Neutrophil (primary cell): ENCODE results near the gene MPND.

Experiments
- H3K27ac ChIP-seq: fragments of 200-600 bp; sonication (generic); 2 replicates; pipeline ENCODE4 v1.5.1; 2016; ENCODE audit warnings: mild to moderate bottlenecking, moderate library complexity
- H3K27me3 ChIP-seq: fragments of 200-600 bp; sonication (generic); 2 replicates; pipeline ENCODE4 v1.6.0; 2016; ENCODE audit warnings: mild to moderate bottlenecking
- H3K36me3 ChIP-seq: fragments of 200-600 bp; sonication (generic); 2 replicates; pipeline ENCODE4 v1.5.1; 2017
- H3K4me1 ChIP-seq, 2 experiments: fragments of 200-600 bp in 1 of 2; sonication (generic) in 1 of 2; 1 replicate in 1 of 2; 2 replicates in 1 of 2; pipeline versions ENCODE4 v1.5.1 to v1.6.1; 2013 to 2016; ENCODE audit warnings: low read depth in 1 of 2, low read length in 1 of 2, mild to moderate bottlenecking in 1 of 2, moderate library complexity in 1 of 2; ENCODE audit not compliant: control insufficient read depth in 1 of 2, insufficient read depth in 1 of 2
- H3K4me3 ChIP-seq, 2 experiments: fragments of 200-600 bp in 1 of 2; sonication (generic) in 1 of 2; 1 replicate in 1 of 2; 2 replicates in 1 of 2; pipeline ENCODE4 v1.5.1; 2013 to 2016; ENCODE audit warnings: low read depth in 1 of 2, low read length in 1 of 2, mild to moderate bottlenecking in 1 of 2, moderate library complexity in 1 of 2
- H3K9me3 ChIP-seq: fragments of 200-600 bp; sonication (generic); 2 replicates; pipeline ENCODE4 v1.5.1; 2016
- CTCF ChIP-seq: fragments of 200-600 bp; sonication (generic); IDR thresholded peaks from 2 replicates; pipeline ENCODE4 v1.5.1; 2016; ENCODE audit warnings: antibody characterized with exemption

MPND gene

GRCh38 chr19:4405977-4406376 is 62.6 kb downstream of the MPND start:
- TF ChIP-seq CTCF: no peak
- no peaks in the 10 kb centered on the region for H3K27me3 ChIP-seq
- H3K36me3 ChIP-seq: peaks cover 18% of the 10 kb centered on the region
- no peaks in the 10 kb centered on the region for H3K9me3 ChIP-seq
- no peak overlapping the region for H3K27ac ChIP-seq
- no peak overlapping the region for H3K4me3 ChIP-seq
- peaks cover 18 to 19% of the 10 kb centered on the region in 2 experiments for H3K4me1 ChIP-seq

GRCh38 chr19:4406626-4407025 is 63.3 kb downstream of the MPND start:
- no peak for TF ChIP-seq CTCF
- no peaks in the 10 kb centered on the region for H3K27me3 ChIP-seq
- H3K4me1 ChIP-seq: peaks cover 12 to 13% of the 10 kb centered on the region in 2 experiments
- H3K27ac ChIP-seq: no peak overlapping the region
- peaks cover 18% of the 10 kb centered on the region for H3K36me3 ChIP-seq
- no peak overlapping the region for H3K4me3 ChIP-seq
- H3K9me3 ChIP-seq: no peaks in the 10 kb centered on the region

GRCh38 chr19:4409123-4409933 is 66.0 kb downstream of the MPND start:
- H3K4me1 ChIP-seq: no peaks in the 10 kb centered on the region
- no peaks in the 10 kb centered on the region for H3K27me3 ChIP-seq
- H3K27ac ChIP-seq: no peak overlapping the region
- no peak for TF ChIP-seq CTCF
- H3K9me3 ChIP-seq: no peaks in the 10 kb centered on the region
- peaks cover 27% of the 10 kb centered on the region for H3K36me3 ChIP-seq
- no peak overlapping the region for H3K4me3 ChIP-seq
